ENCODE data around the gene TLR5.

- TF ChIP-seq POLR2A (IDR thresholded peaks at IDR 0.05) (no peak), CTCF (IDR thresholded peaks at IDR 0.05) (no peak)
These were observed 4.8 kb upstream of the TLR5 start for GRCh38 chr1:223147873-223148272.

All from heart left ventricle (tissue), 13 donors.